ENCODE data around the gene TMEM203.

TMEM203 gene

GRCh38 chr9:137176302-137177182 lies 28.9 kb downstream of the TMEM203 start:
- peak in 1 of 2 experiments; percentile 74 for DNase-seq

DNA sequence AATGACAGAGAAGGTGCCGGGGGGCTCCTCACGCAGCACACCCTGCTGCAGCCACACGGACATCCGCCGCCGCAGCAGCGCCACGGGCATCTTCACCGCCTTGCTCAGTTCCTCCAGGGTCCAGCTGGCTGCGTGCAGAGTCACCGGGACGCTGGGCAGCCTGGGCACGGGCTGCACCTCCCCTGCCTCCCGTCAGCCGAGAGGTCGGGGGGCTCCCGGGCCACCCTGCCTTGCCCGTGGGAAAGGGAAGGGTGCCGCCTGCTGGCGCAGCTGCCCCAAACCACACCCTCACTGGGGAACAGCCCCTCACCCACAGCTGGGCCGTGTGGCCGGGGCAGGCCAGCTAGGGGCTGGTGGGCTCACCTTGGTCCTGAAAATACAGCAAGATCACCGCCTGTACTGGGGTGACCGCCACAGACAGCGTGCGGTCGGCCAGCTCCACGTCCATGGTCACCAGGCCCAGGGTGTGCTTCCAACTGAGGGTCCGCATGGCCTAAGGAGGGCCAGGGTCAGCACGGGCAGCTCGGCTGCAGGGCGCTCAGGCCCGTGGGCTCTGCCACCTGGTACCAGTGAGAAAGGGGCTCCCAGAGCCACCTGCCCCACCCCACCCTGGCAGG lies 30.0 kb downstream of the TMEM203 start:
- DNase-seq: peak in 1 of 2 experiments; percentile 25

DNA sequence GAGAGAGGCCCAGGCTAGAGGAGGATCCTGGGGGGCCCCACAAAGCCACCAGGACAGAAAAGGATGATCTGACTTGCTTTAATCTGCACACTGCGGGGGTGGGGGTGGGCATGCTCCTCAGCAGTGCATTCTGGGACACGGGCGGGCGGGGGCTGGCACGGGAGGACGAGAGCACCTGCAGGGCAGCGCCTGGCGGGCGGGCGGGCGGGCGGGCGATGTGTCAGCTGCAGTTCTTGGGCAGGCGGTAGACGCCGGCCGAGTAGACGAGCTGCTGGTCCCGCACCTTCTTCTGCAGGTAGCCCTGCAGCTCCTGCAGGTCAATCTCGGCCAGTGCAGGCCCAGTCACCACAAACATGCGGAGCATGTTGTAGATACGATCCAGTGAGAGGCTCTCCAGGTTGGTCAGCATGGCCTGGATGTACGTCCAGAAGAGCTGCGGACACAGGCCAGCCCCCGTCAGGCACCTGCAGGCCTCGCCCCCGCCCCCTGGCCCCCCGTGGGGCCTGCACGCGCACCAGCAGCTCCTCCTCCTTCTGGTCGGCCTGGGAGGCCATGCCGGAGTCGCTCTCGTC lies 30.6 kb downstream of the TMEM203 start:
- no peak for DNase-seq

- DNase-seq: no peak
These were observed 31.4 kb downstream of the TMEM203 start for GRCh38 chr9:137173796-137174664.

DNA sequence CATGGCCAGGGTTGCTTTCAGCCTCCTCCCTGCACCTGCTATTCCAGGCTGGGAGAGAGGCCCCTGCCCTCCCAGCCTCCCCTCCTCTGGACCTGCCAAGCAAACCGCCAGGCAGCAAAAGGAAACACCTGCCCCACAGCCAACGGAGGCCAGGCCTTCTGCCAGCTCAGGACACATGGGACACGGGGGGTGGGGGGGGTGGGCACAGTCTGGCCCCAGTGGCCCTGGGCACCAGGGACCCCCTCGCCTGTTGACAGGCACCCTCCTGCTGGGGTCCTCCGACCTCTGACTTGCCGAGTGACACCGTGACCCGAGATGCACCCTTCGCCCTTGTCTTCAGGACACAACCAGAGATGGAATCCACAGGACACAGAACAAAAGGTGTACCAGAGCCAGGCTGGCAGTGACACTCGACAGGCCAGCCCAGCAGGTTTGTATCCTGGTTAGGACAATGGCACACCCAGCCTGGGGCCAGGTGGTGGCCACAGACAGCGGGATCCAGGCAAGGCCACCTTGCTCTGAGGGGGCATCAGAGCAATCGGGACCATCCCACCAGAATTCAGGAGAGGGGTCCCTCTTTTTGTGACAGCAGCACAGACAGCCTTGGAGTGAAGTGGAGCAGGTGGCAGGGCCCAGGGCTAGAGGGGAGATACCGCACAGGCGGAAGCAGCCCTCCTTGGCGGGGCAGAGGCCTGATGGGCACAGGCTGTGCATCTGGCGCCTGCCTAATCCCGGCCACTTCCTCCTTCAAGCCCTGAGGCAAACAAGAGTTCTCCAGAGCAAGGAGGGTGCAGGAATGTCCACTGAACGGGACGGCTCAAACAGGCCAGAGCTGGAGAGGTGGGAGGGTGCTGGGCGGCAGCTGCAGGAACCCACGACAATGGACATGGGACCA lies 32.3 kb downstream of the TMEM203 start:
- DNase-seq: peak; percentile 66 to 88

DNA sequence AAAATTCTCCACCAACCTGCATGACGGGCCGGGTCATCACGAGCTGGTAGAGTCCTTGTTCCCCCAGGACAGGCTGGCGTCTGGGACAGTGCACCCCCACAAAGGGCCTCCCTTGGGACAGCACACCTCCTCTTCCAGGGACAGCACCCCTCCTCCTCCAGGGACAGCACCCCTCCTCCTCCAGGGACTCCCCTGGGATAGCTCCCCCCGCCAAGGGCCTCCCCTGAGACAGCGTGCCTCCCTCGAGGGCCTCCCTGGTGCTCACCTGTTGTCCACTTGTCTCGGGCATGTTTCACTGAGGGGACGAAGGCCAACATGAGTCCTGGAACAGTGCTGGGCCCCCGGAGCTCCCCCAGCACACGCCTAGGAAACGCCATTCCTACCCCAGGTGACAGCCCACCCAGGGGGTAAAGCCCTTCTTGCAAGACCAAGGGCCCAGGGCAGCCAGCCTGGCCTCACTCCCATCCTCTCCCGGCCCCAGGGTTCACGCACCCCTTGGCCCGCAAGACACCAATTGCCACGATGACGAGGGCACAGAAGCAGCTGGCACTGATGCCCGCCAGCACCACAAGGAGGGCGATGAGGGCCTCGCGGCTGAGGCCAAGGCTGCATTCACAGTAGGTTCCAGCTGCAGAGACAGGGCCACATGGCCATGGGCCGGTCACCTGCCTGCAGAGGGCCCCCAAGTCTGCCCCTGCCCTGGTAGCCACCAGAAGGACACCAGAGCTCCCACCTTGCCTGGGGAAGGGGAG lies 34.1 kb downstream of the TMEM203 start:
- DNase-seq: no peak

DNA sequence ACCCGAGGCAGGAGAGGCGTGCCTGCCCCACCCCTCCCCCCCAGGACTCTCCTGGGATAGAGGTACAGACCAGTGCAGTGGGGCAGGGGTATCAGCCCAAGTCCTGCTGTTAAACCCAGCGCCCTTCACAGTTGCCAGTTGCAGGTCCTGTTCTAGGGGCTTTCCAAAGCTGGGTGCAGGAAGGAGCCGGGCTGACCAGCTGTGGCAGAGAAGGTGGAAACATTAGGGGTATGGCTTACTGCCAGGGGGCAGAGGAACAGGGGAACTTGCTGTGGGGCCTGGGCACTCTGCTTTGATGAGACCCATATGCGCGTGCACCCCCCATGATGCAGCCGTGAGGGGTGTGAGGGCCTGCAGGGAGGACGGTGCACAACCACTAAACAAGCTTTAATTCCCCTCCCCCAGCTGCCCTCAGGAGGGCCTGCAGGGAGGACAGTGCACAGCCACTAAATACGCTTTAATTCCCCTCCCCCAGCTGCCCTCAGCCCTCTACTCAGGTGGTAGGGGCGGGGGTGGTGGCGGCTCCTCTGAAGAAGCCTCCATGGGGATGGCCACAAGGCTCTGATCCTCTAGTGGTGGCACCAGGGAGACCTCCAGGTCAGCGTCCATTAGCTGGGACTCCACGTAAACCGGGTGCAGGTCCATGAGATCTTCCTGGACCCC lies 34.8 kb downstream of the TMEM203 start:
- DNase-seq: no peak

DNA sequence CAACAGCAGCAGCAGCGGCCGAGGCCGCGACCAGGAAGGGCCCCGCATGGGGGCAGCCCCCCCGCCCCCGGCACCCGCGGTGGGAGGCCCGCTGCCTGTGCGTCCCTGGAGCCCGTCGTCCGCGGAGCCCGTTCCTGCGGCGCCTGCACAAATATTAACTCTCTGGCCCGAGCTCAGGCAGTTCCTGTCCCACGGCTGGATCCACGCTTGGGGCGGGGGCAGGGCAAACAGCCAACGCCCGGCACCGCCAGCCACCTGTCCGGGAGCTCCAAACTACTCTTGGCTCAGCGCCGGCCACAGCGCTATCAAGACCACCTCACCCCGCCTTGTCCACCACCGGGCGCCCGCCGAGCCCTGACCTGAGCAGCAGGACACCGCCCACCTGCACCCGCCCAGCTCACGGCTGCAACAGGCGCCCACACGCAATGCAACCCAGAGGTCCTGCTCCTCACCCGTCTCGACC lies 35.5 kb downstream of the TMEM203 start, which contains the start of gene LRRC26:
TSS of gene LRRC26 (minus strand) at position 156 of the 463 bp plus-strand sequence. CDS start at position 48, 108 bp downstream.
- DNase-seq: no peak

- peak; percentile 79 to 92 for DNase-seq
These were observed 36.3 kb downstream of the TMEM203 start for GRCh38 chr9:137168904-137169856.

GRCh38 chr9:137168573-137168903 lies 36.9 kb downstream of the TMEM203 start:
- DNase-seq: peak in 1 of 2 experiments; percentile 47

DNA sequence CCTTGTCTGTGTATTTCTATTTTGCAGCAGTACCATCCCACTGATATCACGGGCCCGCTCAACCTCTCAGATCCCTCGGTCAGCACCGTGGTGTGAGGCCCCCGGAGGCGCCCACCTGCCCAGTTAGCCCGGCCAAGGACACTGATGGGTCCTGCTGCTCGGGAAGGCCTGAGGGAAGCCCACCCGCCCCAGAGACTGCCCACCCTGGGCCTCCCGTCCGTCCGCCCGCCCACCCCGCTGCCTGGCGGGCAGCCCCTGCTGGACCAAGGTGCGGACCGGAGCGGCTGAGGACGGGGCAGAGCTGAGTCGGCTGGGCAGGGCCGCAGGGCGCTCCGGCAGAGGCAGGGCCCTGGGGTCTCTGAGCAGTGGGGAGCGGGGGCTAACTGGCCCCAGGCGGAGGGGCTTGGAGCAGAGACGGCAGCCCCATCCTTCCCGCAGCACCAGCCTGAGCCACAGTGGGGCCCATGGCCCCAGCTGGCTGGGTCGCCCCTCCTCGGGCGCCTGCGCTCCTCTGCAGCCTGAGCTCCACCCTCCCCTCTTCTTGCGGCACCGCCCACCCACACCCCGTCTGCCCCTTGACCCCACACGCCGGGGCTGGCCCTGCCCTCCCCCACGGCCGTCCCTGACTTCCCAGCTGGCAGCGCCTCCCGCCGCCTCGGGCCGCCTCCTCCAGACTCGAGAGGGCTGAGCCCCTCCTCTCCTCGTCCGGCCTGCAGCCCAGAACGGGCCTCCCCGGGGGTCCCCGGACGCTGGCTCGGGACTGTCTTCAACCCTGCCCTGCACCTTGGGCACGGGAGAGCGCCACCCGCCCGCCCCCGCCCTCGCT lies 37.5 kb downstream of the TMEM203 start:
- DNase-seq: peak in 1 of 2 experiments; percentile 56

DNA sequence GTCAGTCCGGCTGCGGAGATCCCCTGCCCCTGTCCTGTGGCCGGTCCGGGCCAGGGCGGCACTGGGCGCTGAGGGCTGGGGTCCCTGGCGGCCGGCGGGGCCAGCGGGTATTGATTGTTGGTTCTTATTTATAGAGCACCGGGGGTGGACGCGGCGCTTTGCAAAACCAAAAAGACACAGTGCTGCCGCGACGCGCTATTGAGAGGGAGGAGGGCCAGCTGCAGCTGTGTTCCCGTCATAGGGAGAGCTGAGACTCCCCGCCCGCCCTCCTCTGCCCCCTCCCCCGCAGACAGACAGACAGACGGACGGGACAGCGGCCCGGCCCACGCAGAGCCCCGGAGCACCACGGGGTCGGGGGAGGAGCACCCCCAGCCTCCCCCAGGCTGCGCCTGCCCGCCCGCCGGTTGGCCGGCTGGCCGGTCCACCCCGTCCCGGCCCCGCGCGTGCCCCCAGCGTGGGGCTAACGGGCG lies 38.1 kb downstream of the TMEM203 start:
- DNase-seq: peak; percentile 27 to 33

DNA sequence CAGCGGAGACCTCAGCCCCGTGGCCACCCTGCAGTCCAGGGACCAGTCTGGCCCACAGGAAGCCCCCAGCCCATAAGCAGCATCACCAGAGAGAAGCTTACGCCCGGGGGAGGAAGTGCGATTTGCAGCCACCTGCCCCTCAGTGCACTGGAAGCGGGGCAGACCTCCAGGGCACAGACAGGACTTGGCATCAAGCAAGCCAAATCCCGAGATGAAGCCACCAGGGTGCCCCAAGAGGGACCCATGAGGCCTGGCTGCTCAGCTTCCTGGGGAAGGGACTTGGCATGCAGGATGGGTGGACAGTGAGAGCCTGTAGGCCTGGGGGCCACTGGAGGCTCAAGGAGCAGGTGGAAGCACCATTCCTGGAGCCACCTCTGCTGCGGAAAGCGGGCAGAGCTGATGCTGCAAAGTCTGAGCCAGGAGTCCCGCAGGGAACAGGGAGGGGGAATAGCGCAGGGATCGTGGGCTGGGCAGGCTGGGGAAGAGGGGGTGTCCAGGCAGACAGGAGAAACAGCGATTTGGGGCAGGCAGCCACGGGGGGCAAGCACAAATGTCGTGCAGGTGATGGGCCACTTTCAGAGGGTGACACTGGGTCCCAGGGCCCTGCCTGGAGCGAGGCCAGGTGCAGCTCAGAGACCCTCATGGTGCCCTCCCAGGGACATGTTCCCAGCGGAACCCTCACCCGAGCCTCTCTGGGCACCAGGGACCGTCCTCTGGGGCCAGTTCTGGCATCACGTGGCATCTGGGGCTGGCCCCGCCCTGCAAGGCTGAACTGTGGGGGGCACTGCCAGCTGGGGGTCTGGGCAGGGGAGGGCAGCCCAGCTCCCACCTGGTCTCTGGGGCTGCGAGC lies 38.8 kb downstream of the TMEM203 start:
- DNase-seq: no peak

DNA sequence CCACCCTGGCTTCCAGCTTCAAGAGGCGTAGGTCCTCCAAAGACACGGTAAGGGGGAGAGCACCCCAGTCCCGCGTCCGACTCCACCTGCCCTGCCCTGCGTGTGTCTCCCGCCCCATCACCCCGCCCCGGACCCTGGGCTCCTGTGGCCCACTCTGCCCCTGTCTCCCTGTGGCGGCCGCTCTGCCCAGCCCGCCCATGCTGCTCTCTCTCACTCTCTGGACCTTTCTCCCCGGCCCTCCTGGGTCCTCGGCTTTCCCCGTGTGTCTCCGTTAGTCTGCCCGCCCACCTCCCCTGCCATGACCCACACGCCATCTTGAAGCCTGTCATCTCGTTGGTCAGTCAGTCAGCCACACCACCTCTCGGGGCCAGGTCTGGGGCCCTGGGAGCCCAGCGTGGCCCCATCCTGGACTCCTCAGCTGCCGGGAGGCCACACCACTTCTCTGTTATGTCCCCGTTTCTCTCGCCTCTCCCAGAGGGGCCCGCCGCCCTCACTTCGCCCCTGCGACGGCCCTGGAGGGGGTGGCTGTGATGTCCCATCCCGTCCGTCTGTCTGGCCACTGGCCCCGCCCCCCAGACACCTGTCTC lies 40.1 kb downstream of the TMEM203 start:
- no peak for DNase-seq

GRCh38 chr9:137164370-137165249 lies 40.8 kb downstream of the TMEM203 start:
- DNase-seq: no peak

DNA sequence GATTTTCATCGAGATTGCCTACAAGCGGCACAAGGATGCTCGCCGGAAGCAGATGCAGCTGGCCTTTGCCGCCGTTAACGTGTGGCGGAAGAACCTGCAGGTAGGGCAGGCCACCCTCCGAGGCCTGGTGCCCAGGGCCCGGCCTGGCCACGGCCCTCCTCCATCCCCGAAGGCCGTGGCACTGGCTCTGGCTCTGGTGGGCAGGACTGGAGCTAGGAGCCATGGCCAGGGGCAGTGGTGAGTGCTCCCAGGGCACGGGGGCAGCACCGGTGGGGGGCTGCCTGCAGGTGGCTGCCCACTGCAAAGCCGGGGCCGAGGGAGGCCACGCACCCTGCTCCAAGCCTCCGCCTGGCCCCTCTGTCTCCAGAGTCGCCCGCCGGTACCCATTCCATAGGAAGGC lies 41.6 kb downstream of the TMEM203 start:
- no peak for DNase-seq
